Measurements from ENCODE around the gene MTRR. TPM values are rescaled to one million over a fixed set of nuclear protein-coding genes. Genes with fewer than 3 reads are reported as not detected.
"Not testable (repeated sequence)": the region's sequence is repeated elsewhere in the genome, so short reads cannot be mapped to it uniquely, and the experiment has no call there.

MTRR gene
- total and polyA plus RNA-seq, 2 of the 4 experiments (the other 2 are of a cell fraction), result 33.2 to 33.5 TPM

DNA sequence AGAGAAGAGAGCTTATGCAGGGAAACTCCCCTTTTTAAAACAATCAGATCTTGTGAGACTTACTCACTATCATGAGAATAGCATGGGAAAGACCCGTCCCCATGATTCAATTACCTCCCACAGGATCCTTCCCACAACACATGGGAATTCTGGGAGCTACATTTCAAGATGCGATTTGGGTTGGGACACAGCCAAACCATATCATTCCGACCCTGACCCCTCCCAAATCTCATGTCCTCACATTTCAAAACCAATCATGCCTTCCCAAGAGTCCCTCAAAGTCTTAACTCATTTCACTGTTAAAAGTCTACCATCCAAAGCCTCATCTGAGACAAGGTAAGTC is 42.5 kb downstream of the MTRR start:
- in situ Hi-C loops (cut with MboI; ENCODE audit: low sequenced_read_pairs); H3K9me1 ChIP-seq (ENCODE audit: insufficient read depth, low read length); H2BK15ac ChIP-seq (ENCODE audit: low read depth, low read length); H4K5ac ChIP-seq (ENCODE audit: low read depth, low read length); H3K27ac ChIP-seq (ENCODE audit: insufficient read depth, low read length); DNase-seq; BruUV-seq (replicated peaks); H2BK120ac ChIP-seq (ENCODE audit: low read depth, low read length); ATAC-seq (ENCODE audit: low read depth); H2BK20ac ChIP-seq (ENCODE audit: low read depth, low read length); H3K79me1 ChIP-seq (ENCODE audit: low read depth in 1 of 2, low read length in 2 of 2); H3K23ac ChIP-seq (ENCODE audit: low read depth, low read length); intact Hi-C loops (cut with micrococcal nuclease); H2BK5ac ChIP-seq (ENCODE audit: low read depth, low read length, poor library complexity, severe bottlenecking); H3K9me3 ChIP-seq (ENCODE audit: control insufficient read depth, insufficient read depth, low read length); H3K14ac ChIP-seq (replicated peaks; ENCODE audit: low read depth, low read length); H3K18ac ChIP-seq (ENCODE audit: low read depth, low read length); H4K20me1 ChIP-seq (ENCODE audit: insufficient read depth, low read length); H3K4me2 ChIP-seq (ENCODE audit: low read depth, low read length); H2AK5ac ChIP-seq (ENCODE audit: low read depth, low read length); H2AK9ac ChIP-seq (replicated peaks; ENCODE audit: low read depth, low read length, poor library complexity); H3K36me3 ChIP-seq (ENCODE audit: control insufficient read depth, insufficient read depth, low read length); H4K91ac ChIP-seq (ENCODE audit: insufficient read depth, low read depth, low read length); dilution Hi-C loops (cut with HindIII; ENCODE audit: low sequenced_read_pairs, unreplicated experiment); H3K56ac ChIP-seq (ENCODE audit: extremely low read depth, insufficient read depth, low read length); H3K9ac ChIP-seq (ENCODE audit: low read depth, low read length); POLR2A ChIA-PET (ENCODE audit: unreplicated experiment); H3K27me3 ChIP-seq (ENCODE audit: control insufficient read depth, insufficient read depth, low read length); CTCF ChIA-PET; H3K4me3 ChIP-seq (ENCODE audit: insufficient read depth, low read depth, low read length); H4K8ac ChIP-seq (ENCODE audit: low read depth in 2 of 2, low read length in 2 of 2); H3K4me1 ChIP-seq (ENCODE audit: control insufficient read depth, insufficient read depth, low read length); H3K4ac ChIP-seq (ENCODE audit: low read depth, low read length); H2AFZ ChIP-seq (replicated peaks; ENCODE audit: low read length, poor library complexity): not testable (repeated sequence)
- 100% methylated on average over 1 of the region's 3 CpGs; no CpG with 5 or more reads in 1 of the 2 experiments for WGBS, 2 experiments (ENCODE audit: extremely low coverage in 2 of 2, insufficient read length in 1 of 2)
